CD4-positive, alpha-beta T cell treated with Interleukin-17A for 4 hours (primary cell): ENCODE data around the gene MRPL48.
"Not testable (repeated sequence)": the region's sequence is repeated elsewhere in the genome, so short reads cannot be mapped to it uniquely, and the experiment has no call there.

Source experiments
- DNase-seq: peaks from one replicate; pipeline ENCODE4 v3.0.0-alpha.2; 2020; ENCODE audit warnings: mixed read lengths

MRPL48 gene

GRCh38 chr11:73851046-73851764 lies 63.5 kb downstream of the MRPL48 start:
- DNase-seq: no peak

- DNase-seq: no peak
Measured at GRCh38 chr11:73852049-73852448, 64.4 kb downstream of the MRPL48 start.

- DNase-seq: no peak
Measured at GRCh38 chr11:73854680-73855079, 67.0 kb downstream of the MRPL48 start.

GRCh38 chr11:73856031-73856567 lies 68.4 kb downstream of the MRPL48 start:
- DNase-seq: no peak

- DNase-seq: no peak
Measured at GRCh38 chr11:73859671-73860070, 72.0 kb downstream of the MRPL48 start.

- DNase-seq: no peak
Measured at GRCh38 chr11:73860202-73860601, 72.5 kb downstream of the MRPL48 start.

GRCh38 chr11:73862986-73863385 lies 75.3 kb downstream of the MRPL48 start:
- no peak for DNase-seq

GRCh38 chr11:73866095-73866579 lies 78.5 kb downstream of the MRPL48 start:
- no peak for DNase-seq

- DNase-seq: no peak
Measured at GRCh38 chr11:73866586-73866996, 78.9 kb downstream of the MRPL48 start.

GRCh38 chr11:73869332-73869949 lies 81.8 kb downstream of the MRPL48 start:
- DNase-seq: no peak

- DNase-seq: no peak
Measured at GRCh38 chr11:73870261-73870660, 82.6 kb downstream of the MRPL48 start.

- no peak for DNase-seq
Measured at GRCh38 chr11:73872749-73873357, 85.2 kb downstream of the MRPL48 start.

GRCh38 chr11:73875380-73875779 lies 87.7 kb downstream of the MRPL48 start:
- DNase-seq: no peak

GRCh38 chr11:73875840-73876239 lies 88.2 kb downstream of the MRPL48 start:
- DNase-seq: no peak

- DNase-seq: peak; percentile 95
Measured at GRCh38 chr11:73876424-73877310, 89.0 kb downstream of the MRPL48 start, which contains the start of the genes COA4 and PAAF1. Gene COA4, minus strand, starts transcription at chr11:73876846. Its CDS starts 3,468 bp downstream, at chr11:73873378. Gene PAAF1, plus strand, starts transcription at chr11:73876999. Its CDS starts 23 bp downstream, at chr11:73877022.

- no peak for DNase-seq
Measured at GRCh38 chr11:73878771-73879170, 91.1 kb downstream of the MRPL48 start.

GRCh38 chr11:73880449-73880848 lies 92.8 kb downstream of the MRPL48 start:
- DNase-seq: not testable (repeated sequence)

GRCh38 chr11:73883856-73884255 lies 96.2 kb downstream of the MRPL48 start:
- no peak for DNase-seq

- DNase-seq: no peak
Measured at GRCh38 chr11:73888244-73888643, 100.6 kb downstream of the MRPL48 start.

GRCh38 chr11:73889019-73889418 lies 101.3 kb downstream of the MRPL48 start:
- no peak for DNase-seq

GRCh38 chr11:73889536-73889935 lies 101.9 kb downstream of the MRPL48 start:
- DNase-seq: no peak

- no peak for DNase-seq
Measured at GRCh38 chr11:73893041-73893440, 105.4 kb downstream of the MRPL48 start.
